Measurements from ENCODE around the gene COQ9.

COQ9 gene

DNA sequence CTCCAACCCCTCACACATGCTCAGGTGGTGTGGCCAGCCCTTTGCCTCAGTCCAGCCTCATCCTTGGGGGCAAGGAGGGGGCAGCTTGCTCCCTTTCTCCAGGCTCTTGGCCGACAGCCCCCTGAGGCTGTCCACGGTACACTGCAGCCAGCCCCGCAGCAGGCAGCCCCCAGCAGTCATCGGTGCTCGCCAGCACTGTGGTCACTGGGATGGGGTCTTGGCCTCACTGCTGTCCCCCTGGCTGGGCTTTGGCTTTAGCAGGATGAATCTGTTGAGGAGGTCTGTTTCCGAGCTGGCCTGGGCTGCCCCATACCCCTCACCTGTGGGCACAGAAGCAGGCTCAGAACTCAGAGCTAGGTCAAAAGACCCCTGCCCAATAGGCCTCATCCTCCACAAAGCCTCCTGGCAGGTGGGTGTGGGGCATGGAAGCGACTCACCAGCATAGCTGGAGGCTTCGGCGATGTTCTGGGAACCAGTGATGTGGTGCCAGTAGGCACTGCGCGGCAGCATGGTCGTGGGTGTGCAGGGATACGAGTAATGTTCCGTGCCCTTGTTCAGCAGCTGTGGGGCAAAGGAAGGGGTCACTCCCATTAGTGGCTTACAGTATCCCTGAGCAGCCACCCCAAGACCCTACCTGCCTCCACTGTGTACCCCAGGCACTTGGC, 26.0 kb downstream of the COQ9 start:
- DNase-seq, result no peak

- no peak for DNase-seq
These were observed 26.6 kb downstream of the COQ9 start for GRCh38 chr16:57473906-57474305.

- no peak for DNase-seq
These were observed 27.7 kb downstream of the COQ9 start for GRCh38 chr16:57474671-57475661.

DNA sequence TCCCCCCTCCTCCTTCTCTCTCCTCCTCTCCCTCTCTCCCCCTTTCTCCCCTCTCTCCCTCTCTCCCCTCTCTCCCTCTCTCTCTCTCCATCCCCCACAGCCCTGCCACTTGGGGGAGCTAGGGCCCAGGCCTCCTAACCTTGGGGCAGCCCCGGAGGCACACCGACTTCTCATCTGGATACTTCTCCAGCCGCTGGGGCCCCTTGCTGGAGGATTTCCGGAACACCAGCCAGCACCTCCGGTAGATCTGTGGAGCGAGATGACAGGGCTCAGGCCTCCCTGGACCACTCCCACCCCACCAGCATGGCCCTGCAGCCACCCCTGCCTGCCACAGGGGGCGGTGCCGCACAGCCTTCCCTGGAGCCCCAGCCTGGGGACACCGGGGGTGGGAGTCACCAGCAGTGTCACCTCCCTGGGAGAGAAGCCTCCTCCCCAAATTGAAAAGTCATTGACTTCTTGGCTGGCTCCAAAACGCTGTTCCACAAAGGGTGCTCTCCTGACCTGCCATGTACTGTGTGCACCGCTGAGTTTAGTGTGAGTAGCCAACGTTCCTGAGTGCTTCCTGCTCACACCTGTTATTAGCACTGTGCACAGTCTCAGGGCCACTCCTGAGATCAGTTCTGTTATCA, 28.5 kb downstream of the COQ9 start:
- DNase-seq, result peak; percentile 86

DNA sequence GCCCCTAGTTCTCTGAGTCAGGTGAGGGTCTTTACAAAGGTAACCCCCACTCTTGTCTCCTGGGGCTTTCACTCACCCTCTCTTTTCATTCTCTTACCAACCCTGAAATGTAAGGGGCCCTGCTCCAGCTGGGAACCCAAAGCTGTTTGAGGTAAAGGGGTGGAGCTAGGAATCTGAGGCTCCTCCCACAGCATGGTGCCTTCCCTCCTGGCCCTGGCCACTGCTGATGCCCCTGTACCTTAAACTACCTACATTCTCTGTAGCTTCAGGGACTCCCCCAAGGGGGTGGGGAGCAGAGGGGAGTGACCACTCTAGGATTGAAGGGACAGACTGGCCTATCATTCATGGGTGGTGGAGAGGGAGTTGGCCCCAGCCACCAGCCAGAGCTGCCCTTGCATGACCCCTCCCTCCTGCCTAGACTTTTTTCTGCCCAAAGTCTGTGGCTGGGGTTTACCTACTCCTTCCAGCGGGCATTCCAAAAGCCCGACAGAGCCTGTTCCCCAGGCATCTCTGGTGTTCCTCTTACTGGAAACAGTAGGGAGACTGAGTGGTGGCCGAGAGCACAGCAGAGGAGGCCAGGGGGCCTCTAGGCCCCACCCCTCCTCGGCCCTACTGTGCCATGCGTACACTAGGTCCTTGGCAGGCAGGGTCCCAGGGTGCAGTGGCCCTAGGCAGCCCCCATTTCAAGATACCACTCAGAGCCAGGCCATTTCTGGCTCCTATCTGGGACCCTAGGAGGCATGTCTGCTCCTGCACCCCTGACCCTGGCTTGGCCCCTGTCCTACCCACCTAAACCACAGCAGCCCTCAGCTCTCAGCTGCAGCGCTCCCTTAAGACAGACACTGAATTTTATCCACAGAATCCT, 29.5 kb downstream of the COQ9 start:
- peak; percentile 22 for DNase-seq

- peak; percentile 1 for DNase-seq
These were observed 30.4 kb downstream of the COQ9 start for GRCh38 chr16:57477531-57478202.

- DNase-seq, result no peak
These were observed 31.3 kb downstream of the COQ9 start for GRCh38 chr16:57478396-57479204.

DNA sequence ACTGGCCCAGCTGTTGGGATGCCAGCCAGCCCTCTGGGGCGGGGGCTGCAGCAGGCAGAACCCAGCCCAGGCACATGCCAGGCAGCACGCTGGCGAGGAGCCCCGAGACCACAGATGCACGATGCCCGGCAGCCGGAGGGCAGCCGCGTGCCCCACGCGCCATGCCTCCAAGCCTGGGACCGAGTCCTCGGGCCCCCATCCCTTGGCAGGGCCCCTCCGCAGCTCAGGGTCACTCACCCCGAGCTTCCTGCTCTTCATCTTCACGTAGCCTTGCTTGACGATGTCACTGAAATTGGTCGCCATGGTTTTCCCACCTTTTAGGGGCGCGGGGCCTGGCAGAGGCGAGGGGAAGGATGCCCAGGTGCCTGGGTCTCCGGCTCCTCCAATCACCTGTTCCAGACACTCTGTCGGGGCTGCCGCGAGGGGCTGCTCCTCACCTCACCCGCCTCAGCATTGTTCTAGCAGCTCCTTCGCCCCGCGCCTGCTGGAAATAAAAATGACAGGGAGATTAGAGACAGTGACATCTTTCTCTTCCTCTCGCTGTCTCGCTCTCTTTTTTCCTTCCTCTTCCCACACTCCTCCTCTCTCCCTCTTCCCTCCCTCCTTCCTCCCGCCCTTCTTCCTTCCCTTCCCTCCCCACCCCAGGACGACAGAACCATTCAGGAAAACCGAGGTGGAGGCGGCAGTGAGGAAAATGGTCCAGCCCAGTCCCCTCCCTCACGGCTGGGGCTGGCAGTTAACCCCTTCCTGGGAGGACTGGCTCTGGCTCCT, 32.1 kb downstream of the COQ9 start:
- DNase-seq, result peak; percentile 40

- DNase-seq, result no peak
These were observed 32.9 kb downstream of the COQ9 start for GRCh38 chr16:57479976-57480753.

DNA sequence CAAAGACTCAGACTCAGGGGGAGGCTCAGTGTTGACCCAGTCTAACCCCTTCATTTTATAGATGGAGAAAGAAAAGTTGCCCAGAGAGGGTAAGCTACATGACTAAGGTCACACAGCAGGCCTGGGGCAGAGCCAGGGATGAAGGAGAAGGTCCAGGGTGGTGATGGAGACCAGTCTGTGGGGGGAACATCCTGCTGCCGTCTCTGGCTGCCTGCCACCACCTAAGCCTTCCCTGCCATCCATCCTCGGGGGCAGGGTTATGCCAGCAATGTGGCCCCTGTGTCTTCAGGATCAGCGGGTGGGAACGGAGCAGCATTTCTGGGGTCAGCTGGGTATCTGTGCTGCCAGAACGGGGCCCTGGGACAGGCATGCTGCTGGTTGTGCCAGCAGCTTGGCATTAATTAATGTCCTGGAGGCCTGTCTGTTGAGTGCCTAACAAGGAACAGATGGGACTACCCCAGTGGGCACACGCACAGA, 33.5 kb downstream of the COQ9 start:
- no peak for DNase-seq

DNA sequence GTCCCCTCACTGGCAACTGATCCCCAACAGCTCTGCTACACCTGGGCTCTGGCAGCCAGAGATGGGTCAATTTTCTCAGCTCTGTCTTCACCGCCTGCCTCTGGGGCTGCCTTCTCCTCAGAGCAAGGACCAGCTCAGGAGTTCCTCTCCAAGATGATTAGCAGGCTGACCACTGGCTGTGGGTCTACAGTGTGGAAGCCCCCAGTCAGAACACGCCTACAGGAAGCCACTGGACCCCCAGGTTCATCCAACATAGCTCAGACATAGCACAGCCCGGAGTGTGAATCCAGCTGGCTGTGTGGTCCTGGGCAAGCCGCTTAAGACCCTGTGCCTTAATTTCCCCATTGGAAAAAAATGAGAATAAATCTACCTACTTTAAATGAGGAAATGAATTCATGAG, 34.1 kb downstream of the COQ9 start:
- no peak for DNase-seq

DNA sequence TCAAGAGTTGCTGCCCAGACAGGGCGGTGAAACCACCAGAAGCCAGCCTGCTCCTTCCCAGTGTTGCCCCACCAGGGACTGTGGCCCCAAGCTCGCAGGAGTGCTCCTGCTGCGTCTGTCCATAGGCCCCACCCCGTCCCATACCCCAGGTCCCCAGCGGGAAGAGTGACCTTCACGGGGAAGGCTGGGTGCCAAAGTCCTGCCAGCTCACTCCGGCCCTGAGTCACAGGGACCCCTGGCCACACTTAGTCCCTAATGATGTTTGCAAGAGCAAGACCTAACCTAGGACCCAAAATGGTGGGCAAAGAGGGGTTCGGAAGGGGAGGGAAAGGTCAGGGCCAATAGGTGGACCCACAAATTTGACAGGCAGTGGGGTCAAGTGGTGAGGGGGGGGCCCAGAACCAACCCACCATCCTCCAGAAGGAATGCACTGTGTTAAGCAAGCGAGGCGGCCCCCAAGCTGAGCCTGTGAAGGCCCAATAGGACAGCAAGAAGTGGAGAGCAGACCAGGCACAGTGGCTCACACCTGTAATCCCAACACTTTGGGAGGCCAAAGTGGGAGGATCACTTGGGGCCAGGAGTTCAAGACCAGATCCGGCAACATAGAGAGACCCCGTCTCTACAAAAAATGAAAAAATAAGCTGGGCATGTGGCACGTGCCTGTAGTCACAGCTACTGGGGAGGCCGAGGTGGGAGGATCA, 35.7 kb downstream of the COQ9 start:
- DNase-seq, result no peak

- no peak for DNase-seq
These were observed 36.6 kb downstream of the COQ9 start for GRCh38 chr16:57483725-57484514.

DNA sequence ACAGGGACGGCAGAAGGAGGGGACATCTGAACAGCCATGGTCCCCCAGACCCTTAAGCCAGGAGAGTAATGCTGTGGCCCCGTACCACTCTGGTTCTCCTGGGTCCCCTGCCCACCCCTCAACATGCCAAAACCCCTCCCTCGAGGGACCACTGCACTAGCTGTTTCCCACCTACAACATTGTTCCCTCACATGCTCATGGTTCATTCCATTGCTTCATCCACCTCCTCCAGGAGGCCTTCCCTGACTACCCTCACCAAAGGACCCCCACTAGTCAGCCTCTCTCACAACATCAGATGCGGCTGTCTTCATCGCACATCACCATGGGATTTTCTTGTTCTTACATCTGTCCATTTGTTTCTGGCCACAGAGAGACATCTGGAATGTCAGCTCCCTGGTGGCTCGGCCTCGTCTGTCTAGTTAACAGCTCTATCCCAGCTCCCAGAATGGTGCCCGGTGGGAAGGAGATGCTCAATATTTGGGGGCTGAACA, 37.3 kb downstream of the COQ9 start:
- DNase-seq, result no peak

DNA sequence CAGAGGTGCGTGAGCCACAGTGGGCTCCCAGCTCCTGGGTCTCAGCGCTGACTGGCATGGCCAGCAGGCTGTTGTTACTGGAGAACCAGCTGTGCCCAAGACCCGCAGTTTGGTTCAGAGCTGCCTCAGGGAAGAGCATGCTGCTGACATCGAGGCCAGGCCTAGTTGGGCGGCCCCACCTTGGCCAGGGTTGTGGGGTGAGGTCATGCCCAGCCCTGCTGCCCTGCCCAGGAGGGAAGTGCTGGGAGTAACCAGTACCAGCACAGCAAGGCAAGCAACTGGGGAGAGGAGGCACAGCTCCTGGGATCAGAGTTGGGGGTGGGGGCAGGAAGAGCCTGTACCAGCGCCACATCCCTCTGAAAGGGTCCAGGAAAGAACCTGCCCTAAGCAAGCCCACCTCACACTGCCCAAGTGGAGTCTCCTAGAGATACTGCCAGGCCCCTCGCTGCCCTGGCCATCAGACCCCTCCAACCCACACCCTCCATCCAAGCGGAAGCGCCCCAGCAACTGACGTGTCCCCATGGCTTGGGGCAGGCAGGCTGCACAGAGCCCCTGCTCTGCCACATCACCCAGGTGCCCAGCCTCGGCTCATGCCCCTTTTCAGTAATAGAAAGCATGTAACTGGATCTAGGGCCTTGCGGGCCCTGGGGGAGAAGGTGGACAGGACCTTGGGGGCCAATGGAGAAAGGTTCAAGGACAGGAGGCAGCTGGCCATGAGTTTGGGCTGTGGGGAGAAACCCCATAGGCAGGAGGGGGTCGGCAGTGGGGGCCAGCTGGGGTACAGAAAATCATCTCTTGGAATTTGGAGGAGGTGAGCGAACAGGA, 38.0 kb downstream of the COQ9 start:
- no peak for DNase-seq

Measured in NCI-H82 (cell line).